Neuronal stem cell (in vitro differentiated cells): ENCODE measurements around the gene JPH4.
A peak's percentile ranks its signal among the peaks of the same experiment; 100 is the strongest.

Experiments used
- DNase-seq: peaks from one replicate; pipeline ENCODE4 v3.0.0-alpha.2; 2013; ENCODE audit warnings: low spot score
- H2AFZ ChIP-seq: one replicate; pipeline ENCODE4 v1.6.1; 2013; ENCODE audit warnings: mild to moderate bottlenecking, low read length, inconsistent platforms
- H2AK5ac ChIP-seq: 2 replicates; pipeline ENCODE4 v1.6.1; 2013; ENCODE audit warnings: low read depth, mild to moderate bottlenecking, inconsistent platforms, low read length, moderate library complexity, mixed read lengths
- H2BK120ac ChIP-seq: 2 replicates; pipeline ENCODE4 v1.6.1; 2013; ENCODE audit warnings: low read depth, mild to moderate bottlenecking, inconsistent platforms, low read length, moderate library complexity, mixed read lengths
- H2BK12ac ChIP-seq: one replicate; pipeline ENCODE4 v1.6.1; 2013; ENCODE audit warnings: low read length, inconsistent platforms
- H2BK15ac ChIP-seq: 2 replicates; pipeline ENCODE4 v1.6.1; 2013; ENCODE audit warnings: mild to moderate bottlenecking, low read length, inconsistent platforms, mixed read lengths
- H2BK5ac ChIP-seq: one replicate; pipeline ENCODE4 v1.6.1; 2013; ENCODE audit warnings: inconsistent platforms, mild to moderate bottlenecking, low read length, moderate library complexity
- H3K14ac ChIP-seq: one replicate; pipeline ENCODE4 v1.6.1; 2013; ENCODE audit warnings: low read length, inconsistent platforms
- H3K18ac ChIP-seq: 2 replicates; pipeline ENCODE4 v1.6.1; 2013; ENCODE audit warnings: low read length, inconsistent platforms
- H3K23ac ChIP-seq: 2 replicates; pipeline ENCODE4 v1.6.1; 2013; ENCODE audit warnings: low read depth, mild to moderate bottlenecking, mixed read lengths, low read length, inconsistent platforms; ENCODE audit not compliant: poor library complexity
- H3K27ac ChIP-seq: replicated peaks from 3 replicates; pipeline ENCODE4 v1.5.1; 2013; ENCODE audit warnings: low read length, inconsistent platforms
- H3K27me3 ChIP-seq, 3 experiments: 2 replicates each; pipeline ENCODE4 v1.6.1; 2013; ENCODE audit warnings: low read length in 3 of 3, mild to moderate bottlenecking in 2 of 3, inconsistent platforms in 1 of 3, low read depth in 1 of 3, mixed read lengths in 1 of 3, moderate library complexity in 1 of 3; ENCODE audit not compliant: control insufficient read depth in 3 of 3, insufficient read depth in 3 of 3
- H3K36me3 ChIP-seq, 2 donors: replicated peaks in 1 of 2; 2 replicates each; pipeline ENCODE4 v1.6.1; 2013; ENCODE audit warnings: low read length in 2 of 2; ENCODE audit not compliant: control insufficient read depth in 2 of 2, insufficient read depth in 2 of 2
- H3K4ac ChIP-seq: 2 replicates; pipeline ENCODE4 v1.6.1; 2013; ENCODE audit warnings: inconsistent platforms, mild to moderate bottlenecking, low read length, moderate library complexity
- H3K4me1 ChIP-seq, 2 donors: 1 replicate in 1 of 2; 2 replicates in 1 of 2; pipeline ENCODE4 v1.6.1; 2013; ENCODE audit warnings: low read length in 2 of 2, low read depth in 1 of 2; ENCODE audit not compliant: control insufficient read depth in 2 of 2, insufficient read depth in 1 of 2
- H3K4me2 ChIP-seq: one replicate; pipeline ENCODE4 v1.6.1; 2013; ENCODE audit warnings: mild to moderate bottlenecking, low read length, inconsistent platforms; ENCODE audit not compliant: insufficient read depth, poor library complexity, severe bottlenecking
- H3K4me3 ChIP-seq, 2 donors: 2 replicates each; pipeline ENCODE4 v1.5.1; 2013; ENCODE audit warnings: low read length in 2 of 2, mild to moderate bottlenecking in 2 of 2, inconsistent platforms in 1 of 2, moderate library complexity in 1 of 2
- H3K79me1 ChIP-seq: one replicate; pipeline ENCODE4 v1.6.1; 2013; ENCODE audit warnings: low read depth, mild to moderate bottlenecking, inconsistent platforms, low read length, moderate library complexity
- H3K9ac ChIP-seq: one replicate; pipeline ENCODE4 v1.6.1; 2013; ENCODE audit warnings: mild to moderate bottlenecking, low read depth, low read length, inconsistent platforms; ENCODE audit not compliant: poor library complexity
- H3K9me3 ChIP-seq, 2 donors: replicated peaks in 1 of 2; 2 replicates each; pipeline versions ENCODE3 to v1.6.1; 2013; ENCODE audit warnings: low read length in 2 of 2, mild to moderate bottlenecking in 2 of 2, inconsistent platforms in 1 of 2, low read depth in 1 of 2, mixed read lengths in 1 of 2, moderate library complexity in 1 of 2; ENCODE audit not compliant: control insufficient read depth in 2 of 2, insufficient read depth in 1 of 2
- H4K8ac ChIP-seq: one replicate; pipeline ENCODE4 v1.6.1; 2013; ENCODE audit warnings: low read depth, mild to moderate bottlenecking, inconsistent platforms, low read length, moderate library complexity
- H4K91ac ChIP-seq: one replicate; pipeline ENCODE4 v1.6.1; 2013; ENCODE audit warnings: low read length, low read depth, mild to moderate bottlenecking, inconsistent platforms; ENCODE audit not compliant: poor library complexity
- WGBS, 2 donors: extraction: QIAGEN DNeasy Blood & Tissue Kit; methylation state at CpG; one replicate each; pipeline ENCODE4 v1.1.7; 2013; ENCODE audit warnings: missing lambda C conversion rate in 2 of 2, mixed read lengths in 1 of 2; ENCODE audit not compliant: insufficient read length in 2 of 2, insufficient replicate concordance in 1 of 2; ENCODE audit errors: extremely low coverage in 2 of 2; 5-methylcytosine and 5-hydroxymethylcytosine counted together

Gene JPH4

GRCh38 chr14:23533652-23534435 lies 44.7 kb downstream of the JPH4 start:
- Histone ChIP-seq H3K9me3 (no peaks in the 10 kb centered on the region), H3K36me3 (peaks cover 20 to 23% of the 10 kb centered on the region in 2 donors), H3K23ac (peak overlapping the region; percentile 77), H3K14ac (no peak overlapping the region), H2BK12ac (no peak overlapping the region), H2BK5ac (peak overlapping the region; percentile 66), H3K27ac (no peak overlapping the region), H3K9ac (peak overlapping the region; percentile 57), H2AFZ (no peak overlapping the region), H3K4ac (no peak overlapping the region), H3K4me2 (no peak overlapping the region), H3K18ac (no peak overlapping the region), H2AK5ac (no peak overlapping the region), H2BK15ac (no peak overlapping the region), H3K4me3 (peak overlapping the region in 1 of 2 donors; percentile 10), H2BK120ac (no peak overlapping the region), H3K79me1 (peaks cover 7% of the 10 kb centered on the region), H4K91ac (no peak overlapping the region), H4K8ac (peak overlapping the region; percentile 65), H3K27me3 (no peaks in the 10 kb centered on the region), H3K4me1 (peaks cover 1 to 15% of the 10 kb centered on the region in 2 donors)
- no peak for DNase-seq
- WGBS, 2 donors = no CpG with 5 or more reads among the region's 16 CpGs

DNA sequence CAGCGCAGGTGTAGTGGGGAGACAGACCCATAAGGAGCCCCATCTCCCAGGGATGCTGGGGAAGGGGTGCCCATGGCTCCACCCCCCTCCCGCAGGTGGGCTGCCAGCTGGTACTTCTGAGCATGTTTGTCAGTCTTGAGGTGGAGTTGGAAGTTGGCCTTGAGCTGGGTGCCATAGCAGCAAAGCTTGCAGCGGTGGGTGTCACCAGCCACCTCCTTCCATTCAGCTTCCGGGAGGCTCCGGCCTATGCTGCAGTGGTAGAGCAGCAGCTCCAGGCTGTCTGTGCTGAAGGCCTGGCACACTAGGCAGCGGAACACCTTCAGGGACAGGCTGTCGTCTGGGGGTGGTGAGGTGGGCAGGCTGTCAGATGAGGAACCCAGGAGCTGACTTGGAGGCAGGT lies 45.9 kb downstream of the JPH4 start:
- H4K91ac ChIP-seq = no peak overlapping the region
- no peak overlapping the region for H3K14ac ChIP-seq
- H2BK120ac ChIP-seq = no peak overlapping the region
- H3K4me1 ChIP-seq = peaks cover 0 to 8% of the 10 kb centered on the region in 2 donors
- no peak overlapping the region for H3K9ac ChIP-seq
- WGBS, 2 donors = no CpG with 5 or more reads among the region's 7 CpGs
- H3K23ac ChIP-seq = no peak overlapping the region
- no peak overlapping the region for H3K4me2 ChIP-seq
- H4K8ac ChIP-seq = no peak overlapping the region
- H2BK15ac ChIP-seq = no peak overlapping the region
- H3K4me3 ChIP-seq = no peak overlapping the region
- no peak for DNase-seq
- no peak overlapping the region for H2BK12ac ChIP-seq
- no peaks in the 10 kb centered on the region for H3K27me3 ChIP-seq
- peaks cover 7% of the 10 kb centered on the region for H3K79me1 ChIP-seq
- H2AK5ac ChIP-seq = no peak overlapping the region
- no peak overlapping the region for H3K27ac ChIP-seq
- H3K36me3 ChIP-seq = peaks cover 22 to 27% of the 10 kb centered on the region in 2 donors
- no peaks in the 10 kb centered on the region for H3K9me3 ChIP-seq
- H2BK5ac ChIP-seq = no peak overlapping the region
- no peak overlapping the region for H3K18ac ChIP-seq
- H2AFZ ChIP-seq = no peak overlapping the region
- H3K4ac ChIP-seq = no peak overlapping the region

- H3K4me2 ChIP-seq = no peak overlapping the region
These were observed 47.2 kb downstream of the JPH4 start for GRCh38 chr14:23531391-23531790.

DNA sequence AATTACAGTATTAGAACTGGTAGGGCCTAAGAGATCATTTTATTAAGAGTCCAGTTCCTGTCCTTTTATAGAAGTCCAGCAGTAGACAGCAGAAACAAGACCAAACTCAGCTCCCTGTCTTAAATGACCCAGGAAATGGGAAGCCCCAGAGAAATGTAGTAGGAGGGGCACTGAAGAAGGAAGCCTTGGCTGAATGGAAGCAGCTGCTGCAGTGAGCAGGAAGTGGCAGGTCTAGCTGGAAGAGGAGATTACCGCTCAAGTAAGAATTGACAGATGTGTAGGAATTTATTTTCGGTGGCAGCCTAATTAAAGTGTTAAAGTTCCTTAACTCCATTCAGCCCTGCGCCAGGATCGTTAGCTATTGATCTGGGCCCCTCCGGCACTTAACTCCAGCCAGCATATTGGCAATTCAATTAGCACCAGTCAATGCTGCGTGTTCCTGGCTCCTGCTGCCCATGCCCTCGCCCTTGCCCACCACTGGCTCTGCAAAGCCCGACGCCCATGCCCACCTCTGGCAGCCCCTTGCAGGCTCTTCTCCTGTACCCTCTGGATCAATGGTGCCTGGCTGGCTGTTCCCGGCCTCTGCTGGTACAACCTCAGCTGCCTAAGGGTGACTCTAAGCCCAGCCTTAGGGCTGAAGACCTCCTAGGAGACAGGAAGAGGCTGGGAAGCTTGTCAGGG lies 48.1 kb downstream of the JPH4 start:
- H3K27me3 ChIP-seq = no peaks in the 10 kb centered on the region
- no peak overlapping the region for H2BK12ac ChIP-seq
- peaks cover 7% of the 10 kb centered on the region for H3K79me1 ChIP-seq
- no peak overlapping the region for H2AFZ ChIP-seq
- H3K23ac ChIP-seq = no peak overlapping the region
- H3K36me3 ChIP-seq = peaks cover 37 to 40% of the 10 kb centered on the region in 2 donors
- H2BK15ac ChIP-seq = no peak overlapping the region
- WGBS, 2 donors = no CpG with 5 or more reads among the region's 10 CpGs
- H3K4me1 ChIP-seq = peaks cover 0 to 5% of the 10 kb centered on the region in 2 donors
- no peak overlapping the region for H3K4me2 ChIP-seq
- peak overlapping the region; percentile 38 for H3K18ac ChIP-seq
- no peaks in the 10 kb centered on the region for H3K9me3 ChIP-seq
- no peak overlapping the region for H2BK5ac ChIP-seq
- DNase-seq = no peak
- H4K8ac ChIP-seq = peak overlapping the region; percentile 17
- H3K27ac ChIP-seq = no peak overlapping the region
- no peak overlapping the region for H4K91ac ChIP-seq
- peak overlapping the region; percentile 56 for H3K14ac ChIP-seq
- no peak overlapping the region for H3K9ac ChIP-seq
- H2AK5ac ChIP-seq = no peak overlapping the region
- no peak overlapping the region for H3K4me3 ChIP-seq
- H3K4ac ChIP-seq = peak overlapping the region; percentile 68
- H2BK120ac ChIP-seq = no peak overlapping the region

More at GRCh38 chr14:23531391-23531790, 47.2 kb downstream of the JPH4 start:
- Histone ChIP-seq H3K9ac (no peak overlapping the region), H2BK12ac (no peak overlapping the region), H4K8ac (no peak overlapping the region), H3K79me1 (peaks cover 7% of the 10 kb centered on the region), H2BK5ac (no peak overlapping the region), H3K4me3 (no peak overlapping the region), H2BK15ac (no peak overlapping the region), H3K4ac (no peak overlapping the region), H2AFZ (no peak overlapping the region), H3K14ac (peak overlapping the region; percentile 56), H3K9me3 (no peaks in the 10 kb centered on the region), H2BK120ac (no peak overlapping the region), H3K4me1 (peaks cover 0 to 4% of the 10 kb centered on the region in 2 donors), H3K18ac (no peak overlapping the region), H3K27me3 (no peaks in the 10 kb centered on the region), H3K23ac (no peak overlapping the region), H3K27ac (no peak overlapping the region), H2AK5ac (no peak overlapping the region), H3K36me3 (peaks cover 28 to 34% of the 10 kb centered on the region in 2 donors), H4K91ac (no peak overlapping the region)
- WGBS, 2 donors = no CpG with 5 or more reads among the region's 12 CpGs
- no peak for DNase-seq
